SU-DHL-6 (cell line): Measurements from ENCODE around the gene MRPL36.

Source experiments
- H2AFZ ChIP-seq: fragments of 200-600 bp; sonication (generic); 2 replicates; pipeline ENCODE4 v1.6.1; 2014; ENCODE audit warnings: low read depth, mild to moderate bottlenecking, moderate library complexity, mixed read lengths, antibody characterized with exemption, low read length; ENCODE audit not compliant: severe bottlenecking
- H3F3A ChIP-seq: fragments of 200-600 bp; shearing (Covaris generic); 2 replicates; pipeline ENCODE4 v1.6.0; 2016; ENCODE audit warnings: antibody characterized with exemption, mild to moderate bottlenecking; ENCODE audit not compliant: insufficient read depth
- H3K27ac ChIP-seq: fragments of 200-600 bp; sonication (generic); 2 replicates; pipeline ENCODE4 v1.5.1; 2016; ENCODE audit warnings: low read depth, mild to moderate bottlenecking, low read length, moderate library complexity, mixed read lengths
- H3K27me3 ChIP-seq: fragments of 200-600 bp; sonication (generic), shearing (Covaris generic); 2 replicates; pipeline ENCODE4 v1.6.0; 2014; ENCODE audit warnings: mild to moderate bottlenecking, low read length
- H3K36me3 ChIP-seq: fragments of 200-600 bp; sonication (generic); 2 replicates; pipeline ENCODE4 v1.6.1; 2014; ENCODE audit warnings: mild to moderate bottlenecking, low read length, mixed read lengths
- H3K4me2 ChIP-seq: fragments of 300-600, 200-600 bp; shearing (Covaris generic), sonication (generic); 2 replicates; pipeline ENCODE4 v1.6.0; 2014; ENCODE audit warnings: low read length, low read depth, mild to moderate bottlenecking; ENCODE audit not compliant: poor library complexity, severe bottlenecking
- H3K4me3 ChIP-seq: fragments of 200-600 bp; sonication (generic); 2 replicates; pipeline ENCODE4 v1.5.1; 2014; ENCODE audit warnings: antibody characterized with exemption, low read length, mild to moderate bottlenecking, mixed read lengths; ENCODE audit not compliant: insufficient read depth, poor library complexity, severe bottlenecking
- H3K79me2 ChIP-seq: fragments of 200-600 bp; sonication (generic); 2 replicates; pipeline ENCODE4 v1.6.1; 2014; ENCODE audit warnings: mild to moderate bottlenecking, low read length, moderate library complexity; ENCODE audit not compliant: insufficient read depth
- H3K9ac ChIP-seq: fragments of 200-600 bp; sonication (generic); 2 replicates; pipeline ENCODE4 v1.7.0; 2014; ENCODE audit warnings: mild to moderate bottlenecking, low read length
- H3K9me2 ChIP-seq: fragments of 200-600 bp; sonication (generic); replicated peaks from 2 replicates; pipeline ENCODE4 v1.6.1; 2014; ENCODE audit warnings: low read length; ENCODE audit not compliant: insufficient read depth
- H3K9me3 ChIP-seq: fragments of 200-600 bp; sonication (generic); 2 replicates; pipeline ENCODE4 v1.6.1; 2014; ENCODE audit warnings: low read length, mixed read lengths; ENCODE audit not compliant: insufficient read depth
- H4K20me1 ChIP-seq: fragments of 200-600 bp; sonication (generic); 2 replicates; pipeline ENCODE4 v1.6.1; 2014; ENCODE audit warnings: low read depth, mild to moderate bottlenecking, antibody characterized with exemption, low read length, moderate library complexity, mixed read lengths
- EZH2phosphoT487 ChIP-seq: fragments of 200-600 bp; sonication (generic), shearing (Covaris generic); conservative IDR thresholded peaks from 2 replicates; pipeline ENCODE4 v1.6.1; 2018; ENCODE audit warnings: mild to moderate bottlenecking, antibody characterized with exemption, low read length, moderate library complexity, mixed read lengths
- TF ChIP-seq, protein P1 (sequence below): fragments of 200-600 bp; sonication (generic); IDR thresholded peaks from one replicate; pipeline ENCODE4 v1.5.1; 2017; ENCODE audit warnings: antibody characterized with exemption, mild to moderate bottlenecking, low read length, moderate library complexity; ENCODE audit not compliant: insufficient read depth, poor library complexity, severe bottlenecking

MRPL36 gene

DNA sequence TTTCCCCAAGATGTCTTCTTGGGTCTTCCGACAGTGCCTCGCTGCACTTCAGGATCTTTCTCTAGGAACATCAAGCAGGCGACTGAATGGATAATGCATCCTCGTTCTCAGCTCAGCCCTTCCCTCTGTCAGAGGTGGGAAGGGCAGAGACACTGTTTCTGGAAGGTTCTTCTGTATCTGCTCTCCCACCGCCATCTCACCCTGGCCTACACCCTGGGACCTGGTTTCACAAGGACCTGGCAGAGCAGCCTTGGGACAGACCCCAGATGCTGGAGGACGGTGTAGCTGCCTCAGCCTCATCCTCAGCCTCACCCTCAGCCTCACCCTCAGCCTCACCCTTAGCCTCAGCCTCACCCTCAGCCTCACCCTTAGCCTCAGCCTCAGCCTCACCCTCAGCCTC, 18.5 kb downstream of the MRPL36 start:
- peak overlapping the region; percentile 95; the same call in 1 of the 2 replicates for H3K27ac ChIP-seq
- H2AFZ ChIP-seq = no peak overlapping the region
- H3K9ac ChIP-seq = no peak overlapping the region
- H3K9me2 ChIP-seq = no peaks in the 10 kb centered on the region
- H3K4me3 ChIP-seq = no peak overlapping the region
- no peaks in the 10 kb centered on the region for H4K20me1 ChIP-seq
- H3K4me2 ChIP-seq = no peak overlapping the region
- H3K9me3 ChIP-seq = no peaks in the 10 kb centered on the region
- no peaks in the 10 kb centered on the region for H3K27me3 ChIP-seq
- H3K36me3 ChIP-seq = no peaks in the 10 kb centered on the region
- no peaks in the 10 kb centered on the region for H3K79me2 ChIP-seq
- TF ChIP-seq EZH2phosphoT487 = no peak
- TF ChIP-seq, protein P1, sequence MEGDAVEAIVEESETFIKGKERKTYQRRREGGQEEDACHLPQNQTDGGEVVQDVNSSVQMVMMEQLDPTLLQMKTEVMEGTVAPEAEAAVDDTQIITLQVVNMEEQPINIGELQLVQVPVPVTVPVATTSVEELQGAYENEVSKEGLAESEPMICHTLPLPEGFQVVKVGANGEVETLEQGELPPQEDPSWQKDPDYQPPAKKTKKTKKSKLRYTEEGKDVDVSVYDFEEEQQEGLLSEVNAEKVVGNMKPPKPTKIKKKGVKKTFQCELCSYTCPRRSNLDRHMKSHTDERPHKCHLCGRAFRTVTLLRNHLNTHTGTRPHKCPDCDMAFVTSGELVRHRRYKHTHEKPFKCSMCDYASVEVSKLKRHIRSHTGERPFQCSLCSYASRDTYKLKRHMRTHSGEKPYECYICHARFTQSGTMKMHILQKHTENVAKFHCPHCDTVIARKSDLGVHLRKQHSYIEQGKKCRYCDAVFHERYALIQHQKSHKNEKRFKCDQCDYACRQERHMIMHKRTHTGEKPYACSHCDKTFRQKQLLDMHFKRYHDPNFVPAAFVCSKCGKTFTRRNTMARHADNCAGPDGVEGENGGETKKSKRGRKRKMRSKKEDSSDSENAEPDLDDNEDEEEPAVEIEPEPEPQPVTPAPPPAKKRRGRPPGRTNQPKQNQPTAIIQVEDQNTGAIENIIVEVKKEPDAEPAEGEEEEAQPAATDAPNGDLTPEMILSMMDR = no peak
- H3F3A ChIP-seq = peaks cover 24% of the 10 kb centered on the region

DNA sequence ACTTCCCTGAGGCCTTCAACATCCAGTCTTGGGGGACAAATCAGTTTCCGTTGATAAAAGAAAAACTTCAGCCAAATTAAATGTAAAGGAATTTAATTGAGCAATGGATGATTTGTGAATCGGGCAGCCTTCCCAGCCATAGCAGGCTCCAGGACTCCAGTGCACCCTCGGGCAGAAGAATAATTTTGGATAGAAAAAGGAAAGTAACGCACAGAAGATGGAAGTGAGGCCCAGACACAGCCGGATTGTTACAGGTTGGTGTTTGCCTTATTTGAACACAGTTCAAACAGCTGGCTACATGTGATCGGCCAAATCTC, 19.1 kb downstream of the MRPL36 start:
- Histone ChIP-seq H2AFZ (no peak overlapping the region), H3K4me2 (no peak overlapping the region), H3F3A (peaks cover 24% of the 10 kb centered on the region), H3K9ac (no peak overlapping the region), H3K9me2 (no peaks in the 10 kb centered on the region), H4K20me1 (no peaks in the 10 kb centered on the region), H3K36me3 (no peaks in the 10 kb centered on the region), H3K27me3 (no peaks in the 10 kb centered on the region), H3K9me3 (no peaks in the 10 kb centered on the region), H3K4me3 (no peak overlapping the region), H3K79me2 (no peaks in the 10 kb centered on the region), H3K27ac (no peak overlapping the region)
- TF ChIP-seq EZH2phosphoT487 = no peak
- TF ChIP-seq, protein P1 = no peak

DNA sequence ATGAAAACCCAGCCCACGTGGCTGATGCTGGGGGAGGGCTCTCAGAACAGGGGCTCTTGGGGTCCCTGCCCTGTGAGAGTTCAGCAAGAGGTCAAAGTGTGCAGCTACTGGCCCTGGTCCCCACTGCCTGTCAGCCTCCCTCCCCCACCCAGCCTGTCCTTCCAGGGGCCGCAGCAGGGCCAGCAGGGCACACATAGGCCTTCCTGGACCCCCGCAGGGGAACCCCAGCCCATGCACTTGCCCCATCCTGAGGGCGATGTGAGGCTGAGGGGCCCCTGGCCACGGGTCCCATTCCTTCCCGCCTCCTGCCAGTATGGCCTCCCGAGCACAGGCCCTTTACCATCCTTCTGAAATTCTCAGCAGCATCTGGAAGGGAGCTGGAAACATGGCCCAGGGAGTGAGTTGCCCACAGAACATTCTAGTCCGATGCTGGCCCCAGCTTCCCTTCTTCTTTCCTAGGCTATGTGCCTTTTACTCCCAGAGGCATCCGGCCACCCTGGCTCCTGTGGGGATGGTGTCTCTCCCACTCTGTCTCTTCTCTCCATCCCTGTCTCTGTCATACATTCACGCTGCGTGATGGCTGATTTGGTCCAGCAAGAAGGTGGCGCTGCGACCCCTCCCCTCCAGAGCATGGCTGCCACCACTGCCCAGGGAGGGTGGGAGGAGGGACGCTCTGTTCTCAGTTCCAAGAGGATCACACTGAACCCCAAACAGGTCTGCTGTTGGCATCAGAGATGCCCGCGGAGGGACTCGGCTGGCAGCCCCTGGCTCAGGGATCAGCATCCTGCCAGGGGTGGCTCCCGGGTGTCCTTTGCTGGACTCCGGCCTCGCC, 19.6 kb downstream of the MRPL36 start:
- no peaks in the 10 kb centered on the region for H4K20me1 ChIP-seq
- no peaks in the 10 kb centered on the region for H3K79me2 ChIP-seq
- H3K27me3 ChIP-seq = no peaks in the 10 kb centered on the region
- H2AFZ ChIP-seq = no peak overlapping the region
- H3K4me3 ChIP-seq = no peak overlapping the region
- H3K36me3 ChIP-seq = no peaks in the 10 kb centered on the region
- H3K9me3 ChIP-seq = no peaks in the 10 kb centered on the region
- no peak overlapping the region for H3K9ac ChIP-seq
- no peak for TF ChIP-seq EZH2phosphoT487
- TF ChIP-seq, protein P1 = no peak
- H3F3A ChIP-seq = peaks cover 24% of the 10 kb centered on the region
- no peak overlapping the region for H3K4me2 ChIP-seq
- no peak overlapping the region for H3K27ac ChIP-seq
- no peaks in the 10 kb centered on the region for H3K9me2 ChIP-seq
